MCF 10A (cell line): ENCODE data around the gene AP5B1. TPM values are rescaled to one million over a fixed set of nuclear protein-coding genes. Genes with fewer than 3 reads are reported as not detected.

Source experiments
- BruUV-seq: library from RNA; stranded (reverse); fragments of 400-500 nt; replicated peaks from 2 replicates; lab custom pipeline; 2021; lab: Mats Ljungman, UMichigan
- CTCF ChIA-PET: fragments of 300-600 bp; sonication (Branson Sonifier 250); formaldehyde crosslinking; extraction: SDS; loops from one replicate; lab custom pipeline; 2021; ENCODE audit warnings: antibody characterized with exemption, inconsistent platforms; lab: Yijun Ruan, JAX
- POLR2A ChIA-PET: fragments of 300-600, 350-650 bp; sonication (Branson Sonifier 250); formaldehyde crosslinking; extraction: SDS; loops from one replicate; lab custom pipeline; 2020; ENCODE audit warnings: antibody characterized with exemption, inconsistent platforms; lab: Yijun Ruan, JAX
- DNase-seq: peaks from one replicate; pipeline ENCODE4 v3.0.0-alpha.2; 2018; ENCODE audit not compliant: unreplicated experiment
- H3K27ac Mint-ChIP-seq: one replicate; pipeline ENCODE4 v1.8.0; 2022; ENCODE audit warnings: mild to moderate bottlenecking, low read depth, mixed read lengths; ENCODE audit not compliant: unreplicated experiment
- H3K27me3 Mint-ChIP-seq: one replicate; pipeline ENCODE4 v1.8.0; 2022; ENCODE audit warnings: mixed read lengths; ENCODE audit not compliant: insufficient read depth, unreplicated experiment
- H3K36me3 Mint-ChIP-seq: one replicate; pipeline ENCODE4 v1.8.0; 2022; ENCODE audit warnings: mild to moderate bottlenecking, moderate library complexity, mixed read lengths; ENCODE audit not compliant: insufficient read depth, unreplicated experiment
- H3K4me1 Mint-ChIP-seq: one replicate; pipeline ENCODE4 v1.8.0; 2022; ENCODE audit warnings: mixed read lengths; ENCODE audit not compliant: insufficient read depth, unreplicated experiment
- H3K4me3 Mint-ChIP-seq: one replicate; pipeline ENCODE4 v1.8.0; 2022; ENCODE audit warnings: mild to moderate bottlenecking, moderate library complexity, mixed read lengths; ENCODE audit not compliant: unreplicated experiment
- H3K9me3 Mint-ChIP-seq: one replicate; pipeline ENCODE4 v1.8.0; 2022; ENCODE audit warnings: mixed read lengths; ENCODE audit not compliant: unreplicated experiment
- intact Hi-C: fragments of 100-400 bp; cut with micrococcal nuclease; formaldehyde crosslinking; loops from 2 replicates; pipeline ENCODE4 v1.14.1; 2022
- total RNA-seq: library from RNA; stranded (reverse); gene quantifications from 2 replicates; pipeline ENCODE4 v1.2.3, GENCODE V29; 2022
- TF ChIP-seq, protein P1 (sequence below): fragments of 200-600 bp; IDR thresholded peaks from one replicate; pipeline ENCODE4 v1.8.0; 2022; ENCODE audit warnings: antibody characterized with exemption, mild to moderate bottlenecking; ENCODE audit not compliant: unreplicated experiment

Gene AP5B1
- total RNA-seq, 1 experiment from 2014 or later: 12.9 TPM

DNA sequence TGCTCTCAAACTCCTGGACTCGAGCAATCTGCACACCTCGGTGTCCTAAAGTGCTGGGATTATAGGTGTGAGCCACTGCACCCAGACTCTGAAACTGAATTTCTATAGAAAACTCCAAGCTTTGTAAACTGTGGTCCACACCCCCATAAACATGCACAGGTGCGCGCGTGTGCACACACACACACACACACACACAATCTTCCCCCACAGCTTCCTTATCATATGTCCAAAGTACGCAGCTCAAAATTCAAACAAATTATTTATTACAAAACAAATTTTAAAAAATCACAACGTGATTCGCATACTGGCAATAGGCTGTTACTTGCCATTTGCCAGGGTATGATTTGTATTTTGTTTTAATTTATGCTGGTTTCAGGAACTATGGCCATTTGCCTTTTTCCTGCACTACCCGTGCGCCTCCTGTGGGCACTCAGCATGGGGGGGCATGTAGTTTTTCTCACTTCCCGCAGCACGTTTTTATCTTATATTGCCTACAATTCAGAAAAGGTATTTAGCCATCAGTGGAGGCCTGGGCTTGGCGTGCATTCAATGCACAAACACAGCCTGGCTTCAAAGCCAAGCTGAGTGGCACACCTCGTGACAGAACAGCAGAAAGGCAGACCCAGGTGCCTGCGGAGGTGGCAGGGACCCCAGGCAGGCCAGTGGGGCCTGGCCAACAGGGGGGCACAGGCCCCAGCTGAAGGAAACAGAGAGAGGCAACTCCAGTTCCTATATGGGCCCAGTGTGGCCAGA is 42.2 kb upstream of the AP5B1 start:
- Mint-ChIP-seq H3K27ac (no peak overlapping the region), H3K4me3 (no peak overlapping the region), H3K36me3 (no peaks in the 10 kb centered on the region), H3K27me3 (no peaks in the 10 kb centered on the region), H3K4me1 (no peaks in the 10 kb centered on the region), H3K9me3 (no peaks in the 10 kb centered on the region)
- no peak for DNase-seq
- ChIA-PET POLR2A (interaction anchor here (0.9 to 1.2 kb wide), 4 partner anchors 24 to 134 kb away, joined by 3 to 7 read pairs (median 3); partner anchors contain the start of gene KAT5), CTCF (interaction anchor here (1.0 to 3.1 kb wide), 6 partner anchors 27 to 111 kb away, joined by 3 to 11 read pairs (median 4); partner anchors contain the start of gene KAT5)
- BruUV-seq: no TSS peak
- TF ChIP-seq, protein P1, sequence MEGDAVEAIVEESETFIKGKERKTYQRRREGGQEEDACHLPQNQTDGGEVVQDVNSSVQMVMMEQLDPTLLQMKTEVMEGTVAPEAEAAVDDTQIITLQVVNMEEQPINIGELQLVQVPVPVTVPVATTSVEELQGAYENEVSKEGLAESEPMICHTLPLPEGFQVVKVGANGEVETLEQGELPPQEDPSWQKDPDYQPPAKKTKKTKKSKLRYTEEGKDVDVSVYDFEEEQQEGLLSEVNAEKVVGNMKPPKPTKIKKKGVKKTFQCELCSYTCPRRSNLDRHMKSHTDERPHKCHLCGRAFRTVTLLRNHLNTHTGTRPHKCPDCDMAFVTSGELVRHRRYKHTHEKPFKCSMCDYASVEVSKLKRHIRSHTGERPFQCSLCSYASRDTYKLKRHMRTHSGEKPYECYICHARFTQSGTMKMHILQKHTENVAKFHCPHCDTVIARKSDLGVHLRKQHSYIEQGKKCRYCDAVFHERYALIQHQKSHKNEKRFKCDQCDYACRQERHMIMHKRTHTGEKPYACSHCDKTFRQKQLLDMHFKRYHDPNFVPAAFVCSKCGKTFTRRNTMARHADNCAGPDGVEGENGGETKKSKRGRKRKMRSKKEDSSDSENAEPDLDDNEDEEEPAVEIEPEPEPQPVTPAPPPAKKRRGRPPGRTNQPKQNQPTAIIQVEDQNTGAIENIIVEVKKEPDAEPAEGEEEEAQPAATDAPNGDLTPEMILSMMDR: no peak
- intact Hi-C loops: no loop called here

DNA sequence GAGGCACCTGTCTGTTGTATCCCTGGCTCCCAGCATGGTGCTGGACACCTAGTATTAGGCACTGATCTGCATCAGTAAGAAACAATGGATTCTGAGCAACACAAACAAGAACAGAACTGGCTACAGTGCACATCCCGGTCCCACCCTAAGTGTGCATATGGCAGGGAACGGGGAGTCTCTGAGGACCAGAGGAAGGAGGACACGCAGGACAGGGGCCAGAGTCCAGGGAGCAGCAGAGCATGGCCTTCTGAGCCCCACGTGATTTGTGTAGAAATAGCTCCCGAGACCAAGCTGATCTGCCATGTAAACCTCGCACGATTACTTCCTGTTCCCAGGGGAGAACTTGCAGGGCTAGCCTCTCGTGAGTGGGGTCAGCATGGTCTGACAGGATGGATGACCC is 40.3 kb upstream of the AP5B1 start:
- H3K9me3 Mint-ChIP-seq: no peaks in the 10 kb centered on the region
- DNase-seq: no peak
- no peak overlapping the region for H3K4me3 Mint-ChIP-seq
- POLR2A ChIA-PET: interaction anchor here (1.0 to 4.3 kb wide), 2 partner anchors 41 to 110 kb away, joined by 5 to 39 read pairs; partner anchors contain the start of gene AP5B1
- BruUV-seq: no TSS peak
- H3K4me1 Mint-ChIP-seq: peaks cover 4% of the 10 kb centered on the region
- TF ChIP-seq, protein P1: no peak
- intact Hi-C loops: no loop called here
- no peaks in the 10 kb centered on the region for H3K27me3 Mint-ChIP-seq
- no peaks in the 10 kb centered on the region for H3K36me3 Mint-ChIP-seq
- H3K27ac Mint-ChIP-seq: no peak overlapping the region
- CTCF ChIA-PET: interaction anchor here (4.7 kb wide), 1 partner anchor 108 kb away, joined by 69 read pairs; the partner anchor contains the start of gene KAT5

DNA sequence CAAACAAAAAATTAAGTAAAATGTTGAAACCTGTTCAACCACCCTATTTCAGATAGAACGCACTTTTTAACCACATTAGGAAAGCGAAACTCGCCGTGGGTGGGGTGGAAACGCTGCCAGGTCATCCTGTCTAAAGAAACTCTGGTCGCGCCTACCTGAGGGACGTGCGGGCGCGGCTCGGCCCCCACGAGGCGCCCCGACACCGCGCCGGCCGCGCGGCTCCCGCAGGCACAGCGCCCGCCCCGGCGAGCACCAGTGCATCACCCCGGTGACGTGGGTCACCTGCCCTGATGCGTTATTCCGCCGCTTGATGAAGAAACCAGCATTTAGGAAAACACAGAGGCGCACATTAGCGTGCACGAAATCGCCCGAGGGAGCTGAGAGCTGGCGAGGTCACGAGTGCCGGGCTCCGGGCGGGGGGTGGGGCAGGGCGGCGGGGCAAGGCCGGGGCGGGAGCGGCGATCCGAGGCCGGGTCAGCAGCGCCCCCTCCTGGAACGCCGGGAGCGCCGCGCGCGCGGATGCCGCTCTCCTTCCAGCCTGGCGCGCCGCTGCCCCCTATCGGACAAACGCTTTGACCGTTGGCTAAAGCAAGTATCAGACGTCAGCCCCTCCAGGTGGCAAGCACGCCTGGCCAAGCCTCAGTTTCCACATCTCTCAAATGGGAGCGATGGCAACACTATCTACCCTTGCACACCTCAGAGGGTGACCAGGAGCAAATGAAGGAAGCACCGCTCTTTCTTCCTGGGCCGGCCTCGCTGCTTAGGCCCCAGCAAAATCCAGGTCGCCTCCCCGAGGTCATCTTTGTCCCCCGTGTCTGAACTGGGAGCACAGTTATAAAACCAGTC is 37.3 kb upstream of the AP5B1 start:
- intact Hi-C loops: loop anchor here (1.0 kb wide), 3 partner anchors 38 to 112 kb away; partner anchors contain the start of gene AP5B1

More for the DNA sequence above, 37.3 kb upstream of the AP5B1 start:
- peak overlapping the region; percentile 80 for H3K4me3 Mint-ChIP-seq
- H3K9me3 Mint-ChIP-seq: no peaks in the 10 kb centered on the region
- H3K36me3 Mint-ChIP-seq: no peaks in the 10 kb centered on the region
- POLR2A ChIA-PET: interaction anchor here (0.6 to 4.3 kb wide), 25 partner anchors 13 to 1573 kb away, joined by 3 to 42 read pairs (median 4); partner anchors contain the start of genes AP5B1, EHBP1L1, KAT5 and PCNX3
- peak overlapping the region; percentile 78 for H3K27ac Mint-ChIP-seq
- no peaks in the 10 kb centered on the region for H3K27me3 Mint-ChIP-seq
- peak; percentile 81 for DNase-seq
- H3K4me1 Mint-ChIP-seq: peaks cover 4% of the 10 kb centered on the region
- CTCF ChIA-PET: interaction anchor here (0.5 to 5.4 kb wide), 35 partner anchors 9 to 363 kb away, joined by 3 to 98 read pairs (median 4); partner anchors contain the start of genes AP5B1, KAT5 and RNASEH2C
- TF ChIP-seq, protein P1: peak; percentile 99
- BruUV-seq: no TSS peak
